LNCaP clone FGC (cell line): ENCODE measurements around the gene MMP17.
A peak's percentile ranks its signal among the peaks of the same experiment; 100 is the strongest.

Experiments
- DNase-seq: peaks from one replicate; pipeline ENCODE4 v3.0.0-alpha.2; 2011; ENCODE audit warnings: low read depth
- H3K4me3 ChIP-seq: 2 replicates; pipeline ENCODE4 v1.5.1; 2011; ENCODE audit warnings: mild to moderate bottlenecking, low read depth, low read length, control low read depth
- TF ChIP-seq, protein P1 (sequence below): IDR thresholded peaks from 2 replicates; pipeline ENCODE4 v1.5.1; 2012; ENCODE audit warnings: mild to moderate bottlenecking; ENCODE audit not compliant: control insufficient read depth, insufficient read depth; ENCODE audit errors: extremely low read depth

Gene MMP17

DNA sequence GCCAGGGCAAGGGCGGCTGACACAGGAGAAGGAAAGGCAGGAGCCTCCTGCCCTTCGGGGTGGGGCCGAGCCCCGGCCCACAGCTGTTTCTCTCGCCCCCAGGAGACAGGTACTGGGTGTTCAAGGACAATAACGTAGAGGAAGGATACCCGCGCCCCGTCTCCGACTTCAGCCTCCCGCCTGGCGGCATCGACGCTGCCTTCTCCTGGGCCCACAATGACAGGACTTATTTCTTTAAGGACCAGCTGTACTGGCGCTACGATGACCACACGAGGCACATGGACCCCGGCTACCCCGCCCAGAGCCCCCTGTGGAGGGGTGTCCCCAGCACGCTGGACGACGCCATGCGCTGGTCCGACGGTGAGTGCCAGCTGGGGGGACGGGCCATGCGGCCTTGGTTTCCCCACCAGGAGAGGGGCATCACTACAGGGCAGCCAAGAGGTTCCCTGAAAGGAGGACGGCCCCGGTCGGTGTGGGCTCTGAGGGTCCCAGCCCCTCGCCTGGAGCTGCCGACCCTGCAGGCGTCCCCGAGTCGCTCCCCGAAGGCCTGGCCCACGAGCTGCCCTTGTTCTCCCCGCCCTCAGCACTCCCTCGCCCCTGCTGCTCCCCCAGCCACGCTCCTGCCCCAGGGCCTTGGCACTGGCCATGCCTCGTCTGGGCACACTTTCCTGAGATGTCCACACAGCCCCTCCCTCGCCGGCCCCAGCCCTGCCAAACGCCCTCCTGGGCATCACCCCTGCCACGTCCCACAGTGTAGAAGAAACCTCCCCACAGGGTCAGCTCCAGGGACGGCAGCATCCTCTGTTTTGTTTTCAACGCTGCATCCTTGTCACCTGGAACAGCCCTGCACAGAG is 21.7 kb downstream of the MMP17 start:
- DNase-seq: no peak
- H3K4me3 ChIP-seq: no peak overlapping the region
- TF ChIP-seq, protein P1, sequence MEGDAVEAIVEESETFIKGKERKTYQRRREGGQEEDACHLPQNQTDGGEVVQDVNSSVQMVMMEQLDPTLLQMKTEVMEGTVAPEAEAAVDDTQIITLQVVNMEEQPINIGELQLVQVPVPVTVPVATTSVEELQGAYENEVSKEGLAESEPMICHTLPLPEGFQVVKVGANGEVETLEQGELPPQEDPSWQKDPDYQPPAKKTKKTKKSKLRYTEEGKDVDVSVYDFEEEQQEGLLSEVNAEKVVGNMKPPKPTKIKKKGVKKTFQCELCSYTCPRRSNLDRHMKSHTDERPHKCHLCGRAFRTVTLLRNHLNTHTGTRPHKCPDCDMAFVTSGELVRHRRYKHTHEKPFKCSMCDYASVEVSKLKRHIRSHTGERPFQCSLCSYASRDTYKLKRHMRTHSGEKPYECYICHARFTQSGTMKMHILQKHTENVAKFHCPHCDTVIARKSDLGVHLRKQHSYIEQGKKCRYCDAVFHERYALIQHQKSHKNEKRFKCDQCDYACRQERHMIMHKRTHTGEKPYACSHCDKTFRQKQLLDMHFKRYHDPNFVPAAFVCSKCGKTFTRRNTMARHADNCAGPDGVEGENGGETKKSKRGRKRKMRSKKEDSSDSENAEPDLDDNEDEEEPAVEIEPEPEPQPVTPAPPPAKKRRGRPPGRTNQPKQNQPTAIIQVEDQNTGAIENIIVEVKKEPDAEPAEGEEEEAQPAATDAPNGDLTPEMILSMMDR: no peak

DNA sequence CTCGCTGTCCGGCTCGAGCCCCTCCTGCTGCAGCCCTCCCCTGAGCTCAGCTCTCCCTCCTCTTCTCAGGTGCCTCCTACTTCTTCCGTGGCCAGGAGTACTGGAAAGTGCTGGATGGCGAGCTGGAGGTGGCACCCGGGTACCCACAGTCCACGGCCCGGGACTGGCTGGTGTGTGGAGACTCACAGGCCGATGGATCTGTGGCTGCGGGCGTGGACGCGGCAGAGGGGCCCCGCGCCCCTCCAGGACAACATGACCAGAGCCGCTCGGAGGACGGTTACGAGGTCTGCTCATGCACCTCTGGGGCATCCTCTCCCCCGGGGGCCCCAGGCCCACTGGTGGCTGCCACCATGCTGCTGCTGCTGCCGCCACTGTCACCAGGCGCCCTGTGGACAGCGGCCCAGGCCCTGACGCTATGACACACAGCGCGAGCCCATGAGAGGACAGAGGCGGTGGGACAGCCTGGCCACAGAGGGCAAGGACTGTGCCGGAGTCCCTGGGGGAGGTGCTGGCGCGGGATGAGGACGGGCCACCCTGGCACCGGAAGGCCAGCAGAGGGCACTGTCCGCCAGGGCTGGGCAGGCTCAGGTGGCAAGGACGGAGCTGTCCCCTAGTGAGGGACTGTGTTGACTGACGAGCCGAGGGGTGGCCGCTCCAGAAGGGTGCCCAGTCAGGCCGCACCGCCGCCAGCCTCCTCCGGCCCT is 22.8 kb downstream of the MMP17 start:
- no peak for DNase-seq
- H3K4me3 ChIP-seq: no peak overlapping the region
- TF ChIP-seq, protein P1: peak; percentile 91

- H3K4me3 ChIP-seq: no peak overlapping the region
- TF ChIP-seq, protein P1: no peak
- DNase-seq: no peak
Measured at GRCh38 chr12:131851741-131852550, 23.8 kb downstream of the MMP17 start.

DNA sequence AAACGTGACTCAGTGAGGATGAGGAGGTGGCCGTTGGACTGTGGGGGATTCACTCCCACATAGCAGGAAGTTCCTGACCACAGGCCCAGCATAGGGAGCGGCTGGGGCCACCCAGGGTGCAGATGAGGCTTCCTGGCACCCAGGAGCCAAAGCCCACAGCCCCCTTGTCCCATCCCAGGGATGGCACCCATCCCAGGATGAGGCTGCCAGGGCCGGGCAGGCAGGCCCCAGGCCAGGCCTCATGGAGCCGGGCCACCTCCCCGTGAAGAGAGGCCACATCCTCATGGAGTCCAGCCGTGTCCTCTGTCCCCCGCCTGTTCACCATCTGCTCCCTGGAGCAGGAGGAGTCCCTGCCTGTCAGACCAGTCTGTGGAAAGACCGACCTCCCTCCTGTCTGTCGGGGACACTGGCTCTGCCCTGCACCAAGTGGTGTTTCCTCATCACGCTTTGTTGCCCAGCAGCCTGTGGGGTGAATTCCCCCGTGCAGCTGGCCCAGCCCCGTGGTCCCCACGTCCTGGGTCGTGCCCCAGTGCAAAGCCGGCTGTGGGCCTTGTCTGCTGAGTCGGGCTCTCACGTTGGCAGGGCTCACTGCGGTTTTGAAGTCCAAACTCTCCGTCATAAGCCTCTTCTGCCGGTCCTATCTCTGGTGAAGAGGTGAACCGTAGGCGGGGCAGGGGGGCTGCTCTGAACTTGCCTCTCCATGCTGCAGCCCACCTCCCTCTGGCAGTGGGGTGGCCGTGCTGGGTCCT is 24.5 kb downstream of the MMP17 start:
- no peak overlapping the region for H3K4me3 ChIP-seq

DNA sequence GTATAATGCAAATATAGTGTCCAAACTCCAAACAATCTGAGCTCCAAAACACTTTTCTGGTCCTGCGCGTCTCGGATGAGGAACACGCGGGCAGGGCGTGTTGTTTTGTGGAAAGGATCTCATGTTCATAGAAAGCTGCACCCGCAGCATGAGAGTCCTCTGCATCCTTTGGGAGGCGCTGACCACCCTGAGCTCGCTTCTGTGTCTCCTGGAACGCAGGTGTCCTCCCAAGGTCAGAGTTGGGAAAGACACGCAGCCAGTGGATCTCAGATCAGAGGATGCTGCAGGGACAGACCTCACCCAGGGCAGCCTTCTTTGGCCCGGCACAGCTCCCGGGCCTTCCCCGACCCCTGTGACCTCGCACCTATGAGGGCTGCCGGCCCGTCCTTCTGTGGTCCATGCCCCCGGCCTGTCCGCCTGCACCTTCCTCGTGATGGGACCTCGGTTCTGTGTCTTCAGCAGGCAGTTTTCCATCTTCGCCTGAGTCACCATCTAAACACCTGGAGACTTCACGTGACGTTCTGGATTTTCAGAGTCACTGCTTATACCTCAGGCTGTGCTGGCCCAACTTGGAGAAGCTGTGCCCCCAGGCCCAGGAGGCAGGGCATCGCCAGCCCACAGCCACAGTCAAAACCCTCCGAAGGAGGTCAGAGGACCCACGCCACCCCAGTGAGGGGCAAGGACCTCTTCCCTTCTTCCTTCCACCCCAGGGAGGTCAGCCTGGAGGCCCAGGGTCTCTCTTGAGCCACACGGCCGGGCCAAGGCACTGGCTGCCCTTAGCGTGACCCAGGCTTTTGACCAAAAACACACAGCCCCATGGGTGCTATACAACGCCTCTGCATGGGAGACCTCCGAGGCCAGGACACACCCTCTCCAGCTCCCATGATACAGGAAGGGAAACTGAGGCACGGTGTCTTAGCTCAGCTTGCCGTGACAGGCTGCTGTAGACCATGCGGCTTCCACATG is 25.9 kb downstream of the MMP17 start:
- DNase-seq: no peak
- H3K4me3 ChIP-seq: no peak overlapping the region
- TF ChIP-seq, protein P1: no peak

More for the DNA sequence above, 24.5 kb downstream of the MMP17 start:
- DNase-seq: no peak
- TF ChIP-seq, protein P1: no peak
